GM21360 (cell line): ENCODE results near the gene RSPH9.

Source experiments
- ATAC-seq: cut with Tn5 transposase; IDR thresholded peaks from one replicate; pipeline ENCODE4 v1.9.1; 2021; ENCODE audit warnings: mild to moderate bottlenecking, moderate library complexity; ENCODE audit not compliant: unreplicated experiment

Gene RSPH9, protein sequence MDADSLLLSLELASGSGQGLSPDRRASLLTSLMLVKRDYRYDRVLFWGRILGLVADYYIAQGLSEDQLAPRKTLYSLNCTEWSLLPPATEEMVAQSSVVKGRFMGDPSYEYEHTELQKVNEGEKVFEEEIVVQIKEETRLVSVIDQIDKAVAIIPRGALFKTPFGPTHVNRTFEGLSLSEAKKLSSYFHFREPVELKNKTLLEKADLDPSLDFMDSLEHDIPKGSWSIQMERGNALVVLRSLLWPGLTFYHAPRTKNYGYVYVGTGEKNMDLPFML

DNA sequence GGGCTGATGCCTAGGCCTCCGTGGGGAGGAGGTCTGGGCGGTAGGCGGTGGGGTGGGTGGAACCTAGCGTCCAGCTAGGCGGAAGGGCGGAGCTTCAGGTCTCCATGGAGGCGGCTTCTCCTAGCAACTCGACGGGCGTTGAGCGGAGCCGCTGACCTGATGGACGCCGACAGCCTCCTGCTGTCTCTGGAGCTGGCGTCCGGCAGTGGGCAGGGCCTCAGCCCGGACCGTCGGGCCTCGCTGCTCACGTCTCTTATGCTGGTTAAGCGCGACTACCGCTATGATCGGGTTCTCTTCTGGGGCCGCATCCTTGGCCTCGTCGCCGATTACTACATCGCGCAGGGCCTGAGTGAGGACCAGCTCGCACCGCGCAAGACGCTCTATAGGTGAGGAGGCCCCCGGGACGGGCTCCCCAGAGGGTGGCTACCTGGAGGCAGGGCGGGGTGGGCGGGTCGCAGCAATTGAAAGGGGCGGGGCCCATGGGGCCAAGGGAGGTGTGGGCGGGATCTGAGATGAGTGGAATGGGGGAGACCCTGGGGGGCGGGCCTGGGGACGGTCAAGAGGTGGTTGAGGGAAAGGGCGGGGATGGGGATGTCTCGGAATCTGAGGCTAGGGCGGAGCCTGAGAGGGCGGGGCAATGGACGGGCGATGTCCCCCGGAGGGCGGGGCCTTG lies at the start of gene RSPH9:
Gene RSPH9 (plus strand): TSS at position 97 of the 673 bp plus-strand sequence. CDS start 63 bp downstream, at position 160.
- ATAC-seq: peak; percentile 71

DNA sequence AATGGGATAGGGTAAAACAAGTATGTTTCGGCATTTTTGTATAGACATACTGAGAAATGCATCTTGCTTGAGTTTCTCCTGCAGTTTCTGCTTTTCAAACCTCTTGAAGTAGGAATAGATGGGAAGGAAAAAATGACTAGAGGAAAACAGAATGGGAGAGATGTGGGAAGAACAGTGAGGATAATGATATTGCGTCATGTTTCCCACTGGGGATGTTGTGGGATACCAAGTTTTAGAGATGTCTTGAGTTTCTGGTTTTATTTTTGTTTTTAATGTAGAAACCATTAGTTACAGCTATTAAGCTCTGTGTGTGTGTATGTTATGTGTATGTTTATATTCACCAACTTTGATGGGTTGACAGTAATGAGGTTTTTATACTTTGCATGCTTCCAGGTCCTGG lies 44.2 kb upstream of the RSPH9 start:
- ATAC-seq: no peak

DNA sequence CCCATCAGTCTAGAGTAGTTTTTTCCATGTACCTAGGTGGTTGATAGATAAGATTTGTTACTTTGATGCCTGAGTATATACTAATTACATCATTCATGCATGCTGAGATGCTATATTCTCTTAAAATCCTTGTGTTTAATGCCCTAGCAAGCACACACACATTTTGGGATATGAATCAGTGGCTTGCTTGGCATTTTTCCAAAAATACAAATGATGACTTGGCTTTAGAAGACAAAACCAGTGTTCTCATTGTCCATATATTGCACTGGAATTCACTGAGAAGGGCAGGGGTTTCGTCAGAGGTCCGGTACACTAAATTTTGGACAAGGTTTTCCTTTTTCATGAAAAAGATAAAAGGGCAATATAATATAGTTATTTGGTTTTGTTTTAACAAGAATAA lies 40.7 kb upstream of the RSPH9 start:
- no peak for ATAC-seq

DNA sequence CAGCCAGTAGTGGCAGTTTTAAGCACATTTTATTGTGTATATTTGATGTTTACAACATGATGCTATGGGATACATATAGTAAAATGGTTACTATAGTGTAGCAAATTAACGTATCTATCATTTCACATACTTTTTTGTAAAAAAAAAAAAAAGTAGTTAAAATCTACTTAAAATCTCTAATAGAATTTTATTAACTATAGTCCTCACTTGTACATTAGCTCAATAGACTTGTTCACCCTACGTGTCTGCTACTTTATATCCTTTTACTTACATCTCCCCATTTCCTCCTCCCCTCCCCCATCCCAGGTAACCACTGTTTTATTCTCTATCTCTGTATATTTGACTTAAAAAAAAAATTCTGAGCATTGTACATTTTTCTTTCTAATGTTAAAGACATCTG lies 38.8 kb upstream of the RSPH9 start:
- no peak for ATAC-seq

DNA sequence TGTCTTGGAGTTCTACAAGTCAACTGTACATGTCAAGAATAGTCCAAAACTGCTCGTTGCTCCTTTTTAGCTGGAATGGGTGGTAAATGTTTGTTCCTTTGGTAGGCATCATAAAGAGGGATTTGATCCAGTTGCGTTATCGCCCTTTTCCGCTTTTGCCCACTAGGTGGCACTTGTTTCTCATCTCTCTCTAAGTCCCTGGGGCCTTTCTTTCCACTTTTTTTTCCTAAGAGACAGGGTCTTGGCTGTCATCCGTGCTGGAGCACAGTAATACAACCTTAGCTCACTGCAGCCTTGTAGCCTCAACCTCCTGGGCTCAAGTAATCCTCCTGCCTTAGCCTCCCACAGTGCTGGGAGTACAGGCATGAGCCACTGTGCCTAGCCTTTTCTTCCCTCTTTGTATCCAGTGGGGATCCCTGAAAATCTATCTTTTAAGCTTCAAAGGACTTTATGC lies 36.5 kb upstream of the RSPH9 start:
- ATAC-seq: no peak

DNA sequence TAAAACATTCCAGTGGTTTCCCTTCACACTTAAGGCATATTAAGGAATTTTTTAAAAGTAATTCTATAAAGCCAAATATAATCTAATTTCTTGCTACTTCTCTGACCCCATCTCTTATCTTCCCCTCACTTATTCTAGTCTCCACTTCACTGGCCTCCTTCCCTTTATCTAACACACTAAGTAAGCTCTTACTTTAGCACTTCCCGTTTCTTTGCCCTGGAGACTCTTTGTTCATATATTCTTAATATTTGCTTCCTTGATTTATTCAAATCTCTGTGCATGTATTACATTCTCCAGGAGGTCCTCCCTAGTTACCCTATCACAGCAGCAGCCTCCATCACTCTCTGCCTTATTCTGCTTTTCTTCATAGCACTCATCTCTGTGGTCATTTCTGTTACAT lies 36.0 kb upstream of the RSPH9 start:
- no peak for ATAC-seq

DNA sequence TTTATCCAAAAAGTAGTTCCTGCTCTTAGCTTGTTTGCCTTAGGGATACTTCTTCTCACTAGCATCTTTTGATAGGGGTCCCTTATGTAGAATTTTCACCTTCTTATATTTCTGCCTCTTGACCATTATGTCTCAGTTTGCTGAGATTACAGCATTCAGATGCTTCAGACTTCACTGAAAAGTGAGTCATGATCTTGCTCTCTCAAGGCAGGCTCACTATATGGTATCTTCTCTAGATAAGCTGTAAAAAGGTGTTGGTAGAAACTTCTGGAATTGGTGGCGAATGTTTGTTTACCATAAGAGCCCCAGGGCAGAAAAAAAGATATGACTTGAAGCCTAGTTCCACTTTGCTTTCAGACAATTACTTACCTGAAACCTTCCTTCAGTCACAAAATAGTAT lies 35.4 kb upstream of the RSPH9 start:
- ATAC-seq: no peak

DNA sequence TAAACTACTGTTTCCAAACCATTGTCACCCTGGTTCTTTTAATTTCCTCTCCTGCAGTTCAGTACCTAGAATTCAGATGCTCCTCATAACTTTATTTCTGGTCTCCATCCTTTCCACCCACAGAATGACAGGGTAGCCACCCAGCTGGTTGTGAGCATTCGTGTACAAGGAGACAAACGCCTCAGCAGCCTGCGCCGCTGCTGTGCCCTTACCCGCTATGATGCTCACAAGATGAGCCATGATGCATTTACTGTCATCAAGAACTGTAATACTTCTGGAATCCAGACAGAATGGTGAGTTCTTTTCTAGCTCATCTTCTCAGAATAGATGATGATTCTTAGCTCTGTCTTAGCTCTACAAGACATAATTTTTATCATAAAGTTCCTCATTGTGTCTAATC lies 34.4 kb upstream of the RSPH9 start:
- ATAC-seq: no peak

DNA sequence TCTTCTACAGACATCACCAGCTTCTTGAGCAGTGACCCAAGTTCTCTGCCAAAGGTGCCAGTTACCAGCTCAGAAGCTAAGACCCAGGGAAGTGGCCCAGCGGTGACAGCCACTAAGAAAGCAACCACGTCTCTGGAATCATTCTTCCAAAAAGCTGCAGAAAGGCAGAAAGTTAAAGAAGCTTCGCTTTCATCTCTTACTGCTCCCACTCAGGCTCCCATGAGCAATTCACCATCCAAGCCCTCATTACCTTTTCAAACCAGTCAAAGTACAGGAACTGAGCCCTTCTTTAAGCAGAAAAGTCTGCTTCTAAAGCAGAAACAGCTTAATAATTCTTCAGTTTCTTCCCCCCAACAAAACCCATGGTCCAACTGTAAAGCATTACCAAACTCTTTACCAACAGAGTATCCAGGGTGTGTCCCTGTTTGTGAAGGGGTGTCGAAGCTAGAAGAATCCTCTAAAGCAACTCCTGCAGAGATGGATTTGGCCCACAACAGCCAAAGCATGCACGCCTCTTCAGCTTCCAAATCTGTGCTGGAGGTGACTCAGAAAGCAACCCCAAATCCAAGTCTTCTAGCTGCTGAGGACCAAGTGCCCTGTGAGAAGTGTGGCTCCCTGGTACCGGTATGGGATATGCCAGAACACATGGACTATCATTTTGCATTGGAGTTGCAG lies 31.0 kb upstream of the RSPH9 start:
- ATAC-seq: no peak

DNA sequence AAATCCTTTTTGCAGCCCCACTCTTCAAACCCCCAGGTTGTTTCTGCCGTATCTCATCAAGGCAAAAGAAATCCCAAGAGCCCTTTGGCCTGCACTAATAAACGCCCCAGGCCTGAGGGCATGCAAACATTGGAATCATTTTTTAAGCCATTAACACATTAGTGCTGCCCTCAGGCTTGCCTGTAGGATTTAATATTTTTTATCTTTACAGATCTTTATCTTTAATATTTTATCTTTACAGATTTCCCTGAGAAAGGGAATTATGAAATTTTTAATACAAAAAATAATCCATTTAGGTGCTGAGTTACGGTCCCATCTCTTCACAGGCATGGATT lies 30.5 kb upstream of the RSPH9 start:
- no peak for ATAC-seq

DNA sequence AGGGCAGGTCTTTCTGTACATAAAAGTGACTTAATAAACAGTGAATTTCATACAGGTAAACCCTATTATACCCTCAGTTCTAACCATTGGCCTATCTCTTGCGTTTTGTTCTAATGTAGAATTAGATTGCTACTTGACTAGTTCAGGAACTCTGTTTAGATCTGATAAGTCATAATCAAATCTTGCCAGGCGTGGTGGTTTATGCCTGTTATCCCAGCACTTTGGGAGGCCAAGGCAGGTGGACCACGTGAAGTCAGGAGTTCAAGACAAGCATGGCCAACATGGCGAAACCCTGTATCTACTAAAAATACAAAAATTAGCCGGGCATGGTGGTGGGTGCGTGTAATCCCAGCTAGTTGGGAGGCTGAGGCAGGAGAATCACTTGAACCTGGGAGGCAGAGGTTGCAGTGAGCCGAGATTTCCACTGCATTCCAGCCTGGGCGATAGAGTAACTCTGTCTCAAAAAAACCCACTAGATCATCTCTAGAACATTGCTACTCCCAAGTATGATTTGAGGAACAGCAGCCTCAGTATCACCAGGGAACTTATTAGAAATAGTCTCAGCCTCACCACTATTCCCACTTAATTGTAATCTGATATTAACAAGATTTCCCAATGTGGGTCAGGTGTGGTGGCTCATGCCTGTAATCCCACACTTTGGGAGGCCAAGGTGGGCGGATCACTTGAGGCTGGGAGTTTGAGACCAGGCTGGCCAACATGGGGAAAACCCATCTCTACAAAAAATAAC lies 27.9 kb upstream of the RSPH9 start:
- ATAC-seq: no peak

DNA sequence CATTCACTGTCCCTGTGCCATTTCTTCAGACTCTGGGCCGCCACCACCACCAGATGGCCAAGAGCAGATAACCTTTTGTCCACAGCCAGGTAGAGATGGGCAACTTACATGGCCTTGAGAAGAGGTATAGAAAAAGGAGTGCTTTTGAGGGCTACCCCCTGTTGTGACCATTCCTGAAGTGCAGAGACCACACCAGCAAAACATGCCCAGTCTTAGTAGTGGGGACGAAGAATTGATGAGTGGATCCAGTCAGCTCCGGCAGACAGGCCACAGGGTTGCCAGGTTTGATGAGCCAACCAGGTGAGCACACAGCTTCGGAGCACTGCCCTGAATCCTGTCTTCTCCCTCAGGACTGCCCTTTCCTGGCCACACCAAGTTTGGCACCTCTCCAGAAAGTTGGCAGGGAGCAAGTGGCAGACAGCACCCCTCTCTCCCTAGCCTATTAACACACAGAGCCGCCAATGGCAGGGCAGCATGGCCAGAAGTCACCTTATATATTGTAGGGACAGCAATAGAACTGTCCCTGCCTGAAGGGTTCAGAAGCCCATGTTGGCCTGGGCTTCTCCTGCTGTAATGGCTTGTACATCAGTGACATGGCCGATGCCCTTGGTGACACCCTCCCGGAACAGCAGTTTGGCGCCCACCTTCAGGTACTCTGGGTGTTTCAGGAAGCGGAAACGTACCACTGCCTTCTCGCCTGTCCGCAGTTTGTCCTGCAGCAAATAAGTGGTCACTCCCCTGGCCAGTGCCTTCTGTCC lies 23.6 kb upstream of the RSPH9 start:
- no peak for ATAC-seq

DNA sequence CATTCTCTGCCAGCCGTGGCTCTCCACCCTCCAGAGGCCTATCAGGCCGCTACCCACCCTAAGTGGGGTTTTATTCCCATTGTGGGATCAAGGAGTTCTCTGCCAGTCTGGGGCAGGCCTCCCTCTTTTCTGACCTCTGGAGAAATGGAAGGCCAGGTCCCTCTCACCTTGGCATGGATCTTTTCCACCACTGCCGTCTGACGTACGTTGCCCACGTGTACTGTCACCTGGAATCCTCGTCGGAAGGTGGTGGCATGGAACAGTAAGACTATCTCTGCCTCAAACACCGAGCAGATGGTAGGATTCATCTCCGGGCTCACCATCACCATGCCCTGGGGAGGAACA lies 23.0 kb upstream of the RSPH9 start:
- no peak for ATAC-seq

DNA sequence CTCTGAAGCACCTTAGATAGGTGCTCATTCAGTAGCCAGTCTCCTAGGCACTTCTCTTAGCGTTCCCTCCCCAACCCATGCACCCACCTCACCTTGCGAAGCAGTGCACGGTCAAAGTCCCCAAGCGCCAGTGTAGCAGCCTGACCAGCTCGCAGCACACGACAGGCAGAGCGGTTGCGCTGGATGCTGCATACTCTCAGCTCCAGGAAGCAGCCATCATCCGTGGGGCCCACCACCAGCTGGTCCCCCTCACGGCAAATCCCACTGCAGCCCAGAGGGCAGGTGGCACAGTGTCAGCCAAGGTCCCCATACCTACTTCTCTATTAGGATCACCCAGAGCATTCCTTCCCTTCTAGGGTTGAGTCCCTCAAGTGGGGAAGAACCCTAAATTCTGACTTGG lies 22.3 kb upstream of the RSPH9 start:
- no peak for ATAC-seq

DNA sequence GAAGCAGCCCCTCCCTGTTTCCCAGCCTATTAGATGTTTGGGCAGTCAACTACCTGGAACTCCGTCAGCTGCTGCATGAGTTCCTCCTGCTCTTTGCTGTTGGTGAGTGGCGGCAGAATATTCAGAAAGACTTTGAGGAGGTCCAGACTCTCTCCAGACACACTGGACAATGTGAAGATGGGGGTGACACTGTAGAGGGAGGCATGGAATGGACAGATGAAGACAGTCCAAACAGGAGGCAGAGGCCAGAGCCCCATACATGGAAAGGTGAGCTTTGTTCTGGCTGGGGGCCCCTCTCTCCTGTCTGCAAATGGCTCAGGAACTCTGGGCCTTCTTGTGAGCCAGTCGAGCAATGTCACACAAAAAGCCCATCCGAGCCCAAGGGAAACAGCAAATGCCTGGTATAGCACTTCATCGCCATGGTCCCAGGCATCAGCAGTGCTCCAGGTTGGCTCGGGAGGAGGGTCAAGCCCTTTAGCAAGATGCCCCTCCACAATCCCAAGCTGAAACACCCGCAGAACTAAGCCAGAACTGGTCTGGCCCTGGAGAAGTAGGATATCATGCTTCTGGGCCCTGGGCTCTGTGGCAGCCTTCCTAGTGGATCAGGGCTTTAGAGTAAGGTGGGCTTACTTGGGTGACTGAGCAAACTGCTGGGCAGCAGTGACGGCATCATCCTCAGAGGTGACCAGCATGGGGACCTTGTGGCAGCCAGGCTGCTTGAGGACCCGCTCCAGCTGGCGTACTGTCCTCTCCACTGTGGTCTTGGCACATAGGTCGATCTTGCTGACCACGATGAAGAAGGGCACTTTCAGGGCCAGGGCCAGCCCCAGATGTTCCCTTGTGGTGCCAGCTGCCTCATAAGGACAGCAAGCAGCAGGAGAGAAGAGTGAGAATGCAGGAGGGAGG lies 20.7 kb upstream of the RSPH9 start:
- ATAC-seq: no peak

DNA sequence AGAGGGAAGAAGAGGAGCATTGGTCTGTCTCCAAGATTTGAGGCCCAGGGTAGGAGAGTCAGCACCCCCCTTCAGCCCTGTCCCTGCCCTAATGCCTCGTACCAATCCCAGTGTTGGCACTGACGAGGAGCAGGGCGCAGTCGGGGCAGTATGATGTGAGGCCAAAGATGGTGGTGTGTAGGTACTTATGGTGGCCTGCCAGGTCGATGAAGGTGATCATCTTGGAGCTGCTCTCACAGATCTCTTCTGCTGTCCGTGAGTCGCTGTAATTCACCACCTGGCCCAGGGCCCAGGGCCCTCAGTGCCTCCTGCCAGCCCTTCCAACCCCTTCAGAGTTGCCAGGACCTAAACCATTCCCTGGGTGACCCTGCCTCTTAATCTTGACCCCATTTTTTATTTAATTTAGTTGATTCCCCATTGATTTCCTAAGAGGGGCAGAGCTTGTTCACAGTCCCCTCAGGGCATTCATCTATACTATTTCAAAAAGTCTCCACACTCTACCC lies 20.0 kb upstream of the RSPH9 start:
- ATAC-seq: no peak

DNA sequence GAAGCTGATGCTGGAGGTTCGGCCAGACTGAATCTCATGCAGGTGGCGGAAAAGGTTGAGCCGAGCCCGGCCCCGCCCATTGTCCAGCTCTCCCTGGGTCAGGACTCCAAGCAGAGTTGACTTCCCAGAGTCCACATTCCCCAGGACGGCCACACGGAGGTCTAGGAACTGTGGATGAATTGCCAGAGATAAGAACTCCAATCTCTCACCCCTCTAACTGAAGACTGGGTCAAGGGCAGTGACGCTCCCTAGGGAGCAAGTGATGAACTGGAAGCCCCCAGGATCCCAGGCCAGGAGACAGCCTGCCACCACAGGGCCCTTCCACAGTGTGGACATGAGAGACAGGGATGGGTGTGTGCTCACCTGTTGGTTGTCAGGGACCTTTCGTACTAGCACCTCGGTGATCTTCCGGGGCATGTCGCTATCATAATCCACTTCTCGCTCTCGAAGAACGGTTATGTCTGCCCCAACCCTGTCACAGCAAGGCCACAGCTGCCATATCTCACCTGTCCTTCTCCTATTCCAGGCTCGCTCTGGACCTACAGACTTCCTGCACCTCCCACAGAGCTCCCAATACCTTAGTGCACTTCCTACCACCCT lies 19.3 kb upstream of the RSPH9 start:
- no peak for ATAC-seq

DNA sequence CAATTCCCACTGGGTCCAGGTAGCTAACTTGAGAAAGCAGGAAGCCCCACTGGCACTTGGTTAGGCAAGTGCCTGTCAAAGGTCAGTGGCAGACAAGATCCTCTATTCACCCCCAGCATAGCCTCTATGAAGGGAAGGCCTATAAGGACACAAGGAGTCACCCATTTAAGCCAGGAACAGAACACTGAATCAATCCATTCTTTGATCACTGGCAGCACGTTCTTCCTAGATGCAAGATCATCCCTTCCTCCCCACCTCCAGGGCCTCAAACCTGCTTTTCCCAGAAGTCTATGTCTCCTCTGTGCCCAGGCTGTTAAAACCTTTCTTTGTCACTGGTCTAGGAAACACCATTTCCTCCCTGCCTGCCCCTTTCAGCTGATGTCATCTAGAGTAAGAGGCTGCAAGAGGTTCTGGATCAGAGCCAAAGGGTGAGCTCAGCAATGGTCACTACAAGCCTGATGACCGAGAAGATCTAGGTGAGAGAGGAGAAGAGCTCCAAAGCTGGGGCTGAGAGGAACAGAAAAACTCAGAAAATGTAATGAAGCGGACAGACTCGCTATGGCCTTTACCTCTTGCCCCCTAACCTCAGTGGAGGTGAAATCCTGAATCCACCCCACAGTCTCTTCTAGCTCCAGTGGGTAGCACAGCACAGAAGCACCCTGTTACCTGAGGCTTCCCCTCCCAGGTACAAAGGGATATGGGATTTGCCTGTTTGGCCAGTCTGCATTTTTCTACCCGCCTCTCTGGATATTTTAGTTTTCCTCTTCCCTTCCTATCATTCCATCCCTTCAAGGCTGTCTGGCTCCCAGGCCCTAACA lies 17.6 kb upstream of the RSPH9 start:
- ATAC-seq: no peak
